Karpas-422 (cell line): ENCODE measurements around the gene CDC16. TPM values are rescaled to one million over a fixed set of nuclear protein-coding genes. Genes with fewer than 3 reads are reported as not detected.

Experiments
- DNase-seq: peaks from one replicate; pipeline ENCODE4 v3.0.0-alpha.2; 2015
- H2AFZ ChIP-seq: fragments of 200-600 bp; sonication (generic); 2 replicates; pipeline ENCODE4 v1.6.1; 2014; ENCODE audit warnings: antibody characterized with exemption, low read length, mixed read lengths
- H3K27ac ChIP-seq: fragments of 200-600 bp; sonication (generic); 2 replicates; pipeline ENCODE4 v1.5.1; 2014; ENCODE audit warnings: mild to moderate bottlenecking, low read length, moderate library complexity
- H3K27me3 ChIP-seq: fragments of 200-600 bp; sonication (generic); 2 replicates; pipeline ENCODE4 v1.6.1; 2014; ENCODE audit warnings: low read length, mixed read lengths
- H3K36me3 ChIP-seq: fragments of 200-600 bp; sonication (generic); 2 replicates; pipeline ENCODE4 v1.6.1; 2014; ENCODE audit warnings: low read length, mixed read lengths; ENCODE audit not compliant: insufficient read depth
- H3K4me1 ChIP-seq: fragments of 200-600 bp; sonication (generic); 2 replicates; pipeline ENCODE4 v1.6.1; 2014; ENCODE audit warnings: mild to moderate bottlenecking, low read length, mixed read lengths
- H3K4me2 ChIP-seq: fragments of 200-600 bp; sonication (generic); 2 replicates; pipeline ENCODE4 v1.6.1; 2014; ENCODE audit warnings: low read length, low read depth, mild to moderate bottlenecking; ENCODE audit not compliant: poor library complexity, severe bottlenecking
- H3K4me3 ChIP-seq: fragments of 200-600 bp; sonication (generic); 2 replicates; pipeline ENCODE4 v1.5.1; 2014; ENCODE audit warnings: mild to moderate bottlenecking, antibody characterized with exemption, low read length, mixed read lengths
- H3K79me2 ChIP-seq: fragments of 200-600 bp; sonication (generic); 2 replicates; pipeline ENCODE4 v1.6.1; 2014; ENCODE audit warnings: mild to moderate bottlenecking, low read length, mixed read lengths
- H3K9ac ChIP-seq: fragments of 200-600 bp; sonication (generic); 2 replicates; pipeline ENCODE4 v1.6.0; 2014; ENCODE audit warnings: low read length
- H3K9me2 ChIP-seq: fragments of 200-600 bp; sonication (generic), shearing (Covaris generic); replicated peaks from 2 replicates; pipeline ENCODE4 v1.6.0; 2014; ENCODE audit warnings: mild to moderate bottlenecking, low read length, moderate library complexity; ENCODE audit not compliant: insufficient read depth
- H3K9me3 ChIP-seq: fragments of 300-700, 200-600 bp; sonication (generic); 2 replicates; pipeline ENCODE4 v1.6.1; 2014; ENCODE audit warnings: low read length, mixed read lengths
- H4K20me1 ChIP-seq: fragments of 200-600 bp; sonication (generic); 2 replicates; pipeline ENCODE4 v1.6.1; 2014; ENCODE audit warnings: mild to moderate bottlenecking, antibody characterized with exemption, low read length, low read depth; ENCODE audit not compliant: insufficient read depth
- total RNA-seq: library from RNA; depleted of rRNA; stranded (reverse); fragments of >200 nt; shearing (Covaris generic); gene quantifications from 2 replicates; pipeline ENCODE4 v1.2.3, GENCODE V29; 2014; ENCODE audit warnings: low replicate concordance

CDC16 gene
- total RNA-seq, 1 experiment from 2014 or later, result 57.1 TPM

GRCh38 chr13:114282041-114282670 is 47.5 kb downstream of the CDC16 start:
- H2AFZ ChIP-seq, result peak overlapping the region; percentile 28; the same call in 1 of the 2 replicates
- no peaks in the 10 kb centered on the region; the same call in 1 of the 2 replicates for H4K20me1 ChIP-seq
- H3K27me3 ChIP-seq, result no peaks in the 10 kb centered on the region
- H3K9me2 ChIP-seq, result no peaks in the 10 kb centered on the region
- H3K4me1 ChIP-seq, result peaks cover 30% of the 10 kb centered on the region
- H3K4me3 ChIP-seq, result peak overlapping the region; percentile 86
- H3K4me2 ChIP-seq, result peak overlapping the region; percentile 94
- H3K9me3 ChIP-seq, result no peaks in the 10 kb centered on the region
- peak overlapping the region; percentile 93 for H3K27ac ChIP-seq
- DNase-seq, result peak; percentile 90
- H3K9ac ChIP-seq, result peak overlapping the region; percentile 92
- peaks cover 40% of the 10 kb centered on the region for H3K79me2 ChIP-seq
- H3K36me3 ChIP-seq, result peaks cover 21% of the 10 kb centered on the region; the same call in 1 of the 2 replicates

- no peak for DNase-seq
These were observed 48.9 kb downstream of the CDC16 start for GRCh38 chr13:114283576-114283975.

GRCh38 chr13:114284680-114285079 is 50.0 kb downstream of the CDC16 start:
- H2AFZ ChIP-seq, result no peak overlapping the region
- H3K9me2 ChIP-seq, result no peaks in the 10 kb centered on the region
- H3K9me3 ChIP-seq, result no peaks in the 10 kb centered on the region
- H3K79me2 ChIP-seq, result peaks cover 44% of the 10 kb centered on the region
- H3K4me1 ChIP-seq, result peaks cover 19% of the 10 kb centered on the region
- no peak overlapping the region for H3K4me3 ChIP-seq
- peaks cover 24% of the 10 kb centered on the region; the same call in 1 of the 2 replicates for H3K36me3 ChIP-seq
- H3K27me3 ChIP-seq, result no peaks in the 10 kb centered on the region
- H4K20me1 ChIP-seq, result no peaks in the 10 kb centered on the region; the same call in 1 of the 2 replicates
- H3K4me2 ChIP-seq, result no peak overlapping the region
- no peak overlapping the region for H3K27ac ChIP-seq
- H3K9ac ChIP-seq, result no peak overlapping the region
- no peak for DNase-seq

More at GRCh38 chr13:114283576-114283975, 48.9 kb downstream of the CDC16 start:
- H3K36me3 ChIP-seq, result peaks cover 24% of the 10 kb centered on the region; the same call in 1 of the 2 replicates
- no peaks in the 10 kb centered on the region for H3K9me3 ChIP-seq
- H3K4me2 ChIP-seq, result peak overlapping the region; percentile 94
- no peaks in the 10 kb centered on the region for H3K9me2 ChIP-seq
- H3K4me1 ChIP-seq, result peaks cover 23% of the 10 kb centered on the region
- no peak overlapping the region for H2AFZ ChIP-seq
- no peaks in the 10 kb centered on the region for H3K27me3 ChIP-seq
- no peak overlapping the region for H3K27ac ChIP-seq
- no peak overlapping the region for H3K9ac ChIP-seq
- peaks cover 40% of the 10 kb centered on the region for H3K79me2 ChIP-seq
- no peak overlapping the region for H3K4me3 ChIP-seq
- H4K20me1 ChIP-seq, result no peaks in the 10 kb centered on the region; the same call in 1 of the 2 replicates

- Histone ChIP-seq H4K20me1 (no peaks in the 10 kb centered on the region; the same call in 1 of the 2 replicates), H3K27ac (no peak overlapping the region), H2AFZ (no peak overlapping the region), H3K9me3 (no peaks in the 10 kb centered on the region), H3K79me2 (peaks cover 49% of the 10 kb centered on the region), H3K36me3 (peaks cover 24% of the 10 kb centered on the region; the same call in 1 of the 2 replicates), H3K4me1 (peaks cover 13% of the 10 kb centered on the region), H3K4me2 (no peak overlapping the region), H3K4me3 (no peak overlapping the region), H3K9me2 (no peaks in the 10 kb centered on the region), H3K27me3 (no peaks in the 10 kb centered on the region), H3K9ac (no peak overlapping the region)
- no peak for DNase-seq
These were observed 50.6 kb downstream of the CDC16 start for GRCh38 chr13:114285166-114285808.

- no peaks in the 10 kb centered on the region for H3K9me2 ChIP-seq
- H3K36me3 ChIP-seq, result peaks cover 24% of the 10 kb centered on the region; the same call in 1 of the 2 replicates
- H3K4me3 ChIP-seq, result no peak overlapping the region
- H3K9ac ChIP-seq, result no peak overlapping the region
- no peaks in the 10 kb centered on the region; the same call in 1 of the 2 replicates for H4K20me1 ChIP-seq
- H3K4me2 ChIP-seq, result no peak overlapping the region
- no peaks in the 10 kb centered on the region for H3K27me3 ChIP-seq
- H3K27ac ChIP-seq, result no peak overlapping the region
- H2AFZ ChIP-seq, result no peak overlapping the region
- H3K4me1 ChIP-seq, result peaks cover 6% of the 10 kb centered on the region
- DNase-seq, result no peak
- H3K79me2 ChIP-seq, result peaks cover 49% of the 10 kb centered on the region
- H3K9me3 ChIP-seq, result no peaks in the 10 kb centered on the region
These were observed 52.1 kb downstream of the CDC16 start for GRCh38 chr13:114286808-114287207.

- DNase-seq, result no peak
- no peak overlapping the region for H3K4me2 ChIP-seq
- H3K36me3 ChIP-seq, result peaks cover 28% of the 10 kb centered on the region; the same call in 1 of the 2 replicates
- H3K9me2 ChIP-seq, result no peaks in the 10 kb centered on the region
- H3K27me3 ChIP-seq, result no peaks in the 10 kb centered on the region
- H3K9ac ChIP-seq, result no peak overlapping the region
- no peak overlapping the region for H3K27ac ChIP-seq
- no peaks in the 10 kb centered on the region for H3K9me3 ChIP-seq
- H2AFZ ChIP-seq, result no peak overlapping the region
- H3K4me3 ChIP-seq, result no peak overlapping the region
- H3K79me2 ChIP-seq, result peaks cover 44% of the 10 kb centered on the region
- H3K4me1 ChIP-seq, result no peaks in the 10 kb centered on the region
- no peaks in the 10 kb centered on the region; the same call in 1 of the 2 replicates for H4K20me1 ChIP-seq
These were observed 53.5 kb downstream of the CDC16 start for GRCh38 chr13:114288157-114288591.

- Histone ChIP-seq H3K4me2 (no peak overlapping the region), H3K9me3 (no peaks in the 10 kb centered on the region), H3K9ac (no peak overlapping the region), H2AFZ (no peak overlapping the region), H3K9me2 (no peaks in the 10 kb centered on the region), H3K36me3 (peaks cover 20% of the 10 kb centered on the region; the same call in 1 of the 2 replicates), H3K4me1 (no peaks in the 10 kb centered on the region), H3K27me3 (no peaks in the 10 kb centered on the region), H3K79me2 (peaks cover 19% of the 10 kb centered on the region; the same call in 1 of the 2 replicates), H3K4me3 (no peak overlapping the region), H4K20me1 (no peaks in the 10 kb centered on the region), H3K27ac (no peak overlapping the region)
- no peak for DNase-seq
These were observed 61.8 kb downstream of the CDC16 start for GRCh38 chr13:114296448-114296847.

- Histone ChIP-seq H3K79me2 (peaks cover 19% of the 10 kb centered on the region; the same call in 1 of the 2 replicates), H3K36me3 (peaks cover 20% of the 10 kb centered on the region; the same call in 1 of the 2 replicates), H3K9ac (no peak overlapping the region), H3K4me2 (no peak overlapping the region), H4K20me1 (no peaks in the 10 kb centered on the region), H3K27me3 (no peaks in the 10 kb centered on the region), H3K4me3 (no peak overlapping the region), H3K9me3 (no peaks in the 10 kb centered on the region), H2AFZ (no peak overlapping the region), H3K27ac (no peak overlapping the region), H3K9me2 (no peaks in the 10 kb centered on the region), H3K4me1 (no peaks in the 10 kb centered on the region)
- DNase-seq, result no peak
These were observed 62.2 kb downstream of the CDC16 start for GRCh38 chr13:114296902-114297301.
